Measurements from ENCODE around the gene ANTXRL. TPM values are rescaled to one million over a fixed set of nuclear protein-coding genes. Genes with fewer than 3 reads are reported as not detected.

ANTXRL gene
- total and polyA plus RNA-seq, 2 of the 8 experiments (the other 6 are each of a cell fraction or from before 2014, with no cell fraction given) = not detected

- no peak for TF ChIP-seq SRF (IDR thresholded peaks at IDR 0.05; ENCODE audit: low read depth, low read length)
These were observed 19.2 kb downstream of the ANTXRL start (continued) for GRCh38 chr10:46305986-46306385.

Measured in H1 (cell line).